Activated B cell treated with CpG ODN at 0.5 μM for 24 hours (primary cell): ENCODE data around the gene DNAH3. TPM values are rescaled to one million over a fixed set of nuclear protein-coding genes. Genes with fewer than 3 reads are reported as not detected.

ENCODE experiments used
- ATAC-seq: fragments of 200-7000 bp; cut with Tn5 transposase; one replicate; pipeline ENCODE4 v1.10.0; 2021; ENCODE audit warnings: low read depth, mild to moderate bottlenecking, moderate library complexity
- CTCF ChIA-PET: fragments of 350-600 bp; sonication (Branson Sonifier 250); formaldehyde crosslinking; loops from one replicate; lab custom pipeline; 2021; ENCODE audit warnings: antibody characterized with exemption; lab: Charles Lee
- POLR2A ChIA-PET: fragments of 350-600 bp; sonication (Branson Sonifier 250); formaldehyde crosslinking; loops from one replicate; lab custom pipeline; 2021; ENCODE audit warnings: antibody characterized with exemption; lab: Charles Lee
- DNase-seq: peaks from one replicate; pipeline ENCODE4 v3.0.0; 2022
- H3K27ac Mint-ChIP-seq: one replicate; pipeline ENCODE4 v1.8.0; 2020; ENCODE audit warnings: mixed read lengths
- H3K27me3 Mint-ChIP-seq: one replicate; pipeline ENCODE4 v1.8.0; 2021; ENCODE audit warnings: mixed read lengths
- H3K36me3 Mint-ChIP-seq: one replicate; pipeline ENCODE4 v1.8.0; 2021; ENCODE audit warnings: low read depth, mixed read lengths
- H3K4me1 Mint-ChIP-seq: one replicate; pipeline ENCODE4 v1.8.0; 2021; ENCODE audit warnings: mixed read lengths
- H3K4me3 Mint-ChIP-seq: one replicate; pipeline ENCODE4 v1.8.0; 2020; ENCODE audit warnings: mild to moderate bottlenecking, mixed read lengths
- H3K9me3 Mint-ChIP-seq: one replicate; pipeline ENCODE4 v1.8.0; 2020; ENCODE audit warnings: mixed read lengths
- intact Hi-C: fragments of 100-400 bp; cut with micrococcal nuclease; formaldehyde crosslinking; loops from one replicate; pipeline ENCODE4 v1.15.1; 2024
- total RNA-seq: library from RNA; stranded (reverse); gene quantifications from 2 replicates; pipeline ENCODE4 v1.2.3, GENCODE V29; 2022
- TF ChIP-seq, protein P1 (sequence below): fragments of 200-600 bp; IDR thresholded peaks from one replicate; pipeline ENCODE4 v1.8.0; 2022; ENCODE audit warnings: antibody characterized with exemption, mild to moderate bottlenecking

Gene DNAH3
- total RNA-seq, 1 donor from 2014 or later, result not detected

DNA sequence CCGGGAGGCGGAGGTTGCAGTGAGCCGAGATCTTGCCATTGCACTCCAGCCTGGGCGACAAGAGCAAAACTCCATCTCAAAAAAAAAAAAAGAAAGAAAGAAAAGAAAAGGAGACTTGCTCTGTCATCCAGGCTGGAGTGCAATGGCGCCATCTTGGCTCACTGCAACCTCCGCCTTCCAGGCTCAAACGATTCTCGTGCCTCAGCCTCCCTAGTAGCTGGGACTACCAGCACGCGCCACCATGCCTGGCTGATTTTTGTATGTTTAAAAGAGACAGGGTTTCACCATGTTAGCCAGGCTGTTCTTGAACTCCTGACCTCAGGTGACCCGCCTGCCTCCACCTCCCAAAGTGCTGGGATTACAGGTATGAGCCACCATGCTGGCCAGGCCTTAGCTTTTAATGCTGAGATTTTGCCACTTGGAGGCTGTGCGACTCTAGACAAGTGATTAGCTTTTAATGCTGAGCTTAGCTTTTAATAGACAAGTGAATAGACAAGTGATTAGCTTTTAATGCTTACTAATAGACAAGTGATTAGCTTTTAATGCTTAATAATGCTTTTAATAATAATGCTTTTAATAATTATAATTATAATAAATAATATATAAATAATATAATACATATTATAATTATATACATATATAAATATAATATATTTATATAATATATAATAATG is 17.4 kb upstream of the DNAH3 start:
- ChIA-PET POLR2A (no interaction called here), CTCF (no interaction called here)
- no peak for ATAC-seq
- H3K27ac Mint-ChIP-seq, result no peak overlapping the region
- TF ChIP-seq, protein P1, sequence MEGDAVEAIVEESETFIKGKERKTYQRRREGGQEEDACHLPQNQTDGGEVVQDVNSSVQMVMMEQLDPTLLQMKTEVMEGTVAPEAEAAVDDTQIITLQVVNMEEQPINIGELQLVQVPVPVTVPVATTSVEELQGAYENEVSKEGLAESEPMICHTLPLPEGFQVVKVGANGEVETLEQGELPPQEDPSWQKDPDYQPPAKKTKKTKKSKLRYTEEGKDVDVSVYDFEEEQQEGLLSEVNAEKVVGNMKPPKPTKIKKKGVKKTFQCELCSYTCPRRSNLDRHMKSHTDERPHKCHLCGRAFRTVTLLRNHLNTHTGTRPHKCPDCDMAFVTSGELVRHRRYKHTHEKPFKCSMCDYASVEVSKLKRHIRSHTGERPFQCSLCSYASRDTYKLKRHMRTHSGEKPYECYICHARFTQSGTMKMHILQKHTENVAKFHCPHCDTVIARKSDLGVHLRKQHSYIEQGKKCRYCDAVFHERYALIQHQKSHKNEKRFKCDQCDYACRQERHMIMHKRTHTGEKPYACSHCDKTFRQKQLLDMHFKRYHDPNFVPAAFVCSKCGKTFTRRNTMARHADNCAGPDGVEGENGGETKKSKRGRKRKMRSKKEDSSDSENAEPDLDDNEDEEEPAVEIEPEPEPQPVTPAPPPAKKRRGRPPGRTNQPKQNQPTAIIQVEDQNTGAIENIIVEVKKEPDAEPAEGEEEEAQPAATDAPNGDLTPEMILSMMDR, result no peak
- H3K4me3 Mint-ChIP-seq, result no peak overlapping the region
- H3K36me3 Mint-ChIP-seq, result peaks cover 54% of the 10 kb centered on the region
- intact Hi-C loops, result loop anchor here (2.0 kb wide), 1 partner anchor 15 kb away; no protein-coding TSS in a partner anchor
- no peaks in the 10 kb centered on the region for H3K27me3 Mint-ChIP-seq
- peaks cover 2% of the 10 kb centered on the region for H3K4me1 Mint-ChIP-seq
- no peak for DNase-seq
- H3K9me3 Mint-ChIP-seq, result no peaks in the 10 kb centered on the region

DNA sequence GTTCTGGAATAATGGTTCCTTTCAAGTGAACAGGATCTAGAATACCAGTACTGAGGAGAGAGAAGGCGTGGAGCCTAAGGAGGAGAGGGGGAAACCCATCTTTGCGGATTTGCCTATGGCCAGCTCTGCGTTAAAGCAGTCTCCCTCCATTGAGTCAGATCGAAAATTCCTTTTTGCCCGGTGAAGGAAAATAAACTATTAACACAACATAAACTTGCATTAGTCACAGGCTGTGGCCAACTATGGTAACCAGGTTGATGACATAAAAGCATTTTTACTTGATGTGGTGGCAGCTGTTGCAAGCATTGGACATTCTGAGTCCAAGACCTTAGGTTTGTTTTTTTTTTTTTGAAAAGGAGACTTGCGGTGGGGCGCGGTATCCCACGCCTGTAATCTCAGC is 16.7 kb upstream of the DNAH3 start:
- ATAC-seq, result no peak
- H3K36me3 Mint-ChIP-seq, result peaks cover 52% of the 10 kb centered on the region
- TF ChIP-seq, protein P1, result no peak
- DNase-seq, result no peak
- H3K9me3 Mint-ChIP-seq, result no peaks in the 10 kb centered on the region
- no peaks in the 10 kb centered on the region for H3K27me3 Mint-ChIP-seq
- H3K4me3 Mint-ChIP-seq, result no peak overlapping the region
- H3K27ac Mint-ChIP-seq, result no peak overlapping the region
- POLR2A ChIA-PET, result no interaction called here
- H3K4me1 Mint-ChIP-seq, result peaks cover 2% of the 10 kb centered on the region
- CTCF ChIA-PET, result no interaction called here
- intact Hi-C loops, result loop anchor here (2.0 kb wide), 1 partner anchor 15 kb away; no protein-coding TSS in a partner anchor

DNA sequence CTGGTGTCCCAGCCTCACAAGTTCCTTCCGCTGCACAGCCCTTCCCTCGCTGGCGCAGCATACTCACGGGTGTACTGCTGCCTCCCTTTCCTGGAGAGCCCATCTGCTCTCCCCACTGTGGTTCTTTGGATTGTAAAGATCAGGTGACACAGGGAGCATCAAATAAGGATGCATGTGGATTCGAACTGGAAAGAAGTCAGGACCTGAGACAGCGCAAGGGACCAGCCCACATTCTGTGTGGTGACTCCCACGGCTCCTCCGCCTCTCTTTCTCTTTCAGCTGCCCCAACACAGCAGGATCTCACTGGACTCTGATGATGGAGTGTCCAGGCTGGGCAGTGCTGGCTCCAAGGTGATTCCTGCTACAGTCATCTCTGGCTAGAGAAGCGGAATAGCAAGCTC is 15.9 kb upstream of the DNAH3 start:
- POLR2A ChIA-PET, result no interaction called here
- Mint-ChIP-seq H3K9me3 (no peaks in the 10 kb centered on the region), H3K27ac (no peak overlapping the region), H3K27me3 (no peaks in the 10 kb centered on the region), H3K36me3 (peaks cover 53% of the 10 kb centered on the region), H3K4me3 (no peak overlapping the region), H3K4me1 (peaks cover 2% of the 10 kb centered on the region)
- TF ChIP-seq, protein P1, result no peak
- intact Hi-C loops, result loop anchor here (2.0 kb wide), 1 partner anchor 14 kb away; no protein-coding TSS in a partner anchor
- DNase-seq, result no peak
- CTCF ChIA-PET, result no interaction called here
- no peak for ATAC-seq

DNA sequence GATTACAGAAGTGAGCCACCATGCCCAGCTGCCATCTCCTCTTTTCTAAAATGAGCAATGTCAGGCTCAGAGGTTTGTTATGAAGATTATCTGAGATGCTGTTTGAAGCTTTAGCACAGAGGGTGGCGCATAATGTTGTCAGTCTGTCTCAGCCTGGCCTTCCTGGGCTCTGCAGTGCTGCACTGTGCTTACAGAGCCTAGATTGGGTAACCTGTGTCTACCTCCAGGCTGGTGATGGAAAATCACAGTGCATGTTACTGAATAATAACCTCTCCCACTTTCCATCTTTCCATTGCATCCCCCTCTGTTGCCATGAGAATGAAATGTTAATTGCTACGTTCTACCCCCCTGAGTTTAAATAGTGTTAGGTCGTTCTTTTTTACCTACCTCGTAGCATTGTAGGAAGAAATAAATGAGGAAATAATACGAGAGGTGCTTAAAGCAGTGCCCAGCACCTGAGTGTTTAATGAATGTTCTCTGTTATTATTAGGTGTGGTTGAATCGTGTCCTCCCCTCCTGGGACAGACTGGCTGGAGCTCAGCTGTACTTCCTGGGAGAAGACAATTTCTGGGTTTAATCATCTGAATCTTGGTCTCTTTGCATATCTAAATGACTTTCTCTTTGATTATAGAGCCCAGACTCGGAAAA is 14.0 kb upstream of the DNAH3 start:
- H3K27me3 Mint-ChIP-seq, result no peaks in the 10 kb centered on the region
- ChIA-PET CTCF (no interaction called here), POLR2A (no interaction called here)
- DNase-seq (no peak), ATAC-seq (no peak)
- H3K9me3 Mint-ChIP-seq, result no peaks in the 10 kb centered on the region
- peaks cover 8% of the 10 kb centered on the region for H3K4me1 Mint-ChIP-seq
- peaks cover 45% of the 10 kb centered on the region for H3K36me3 Mint-ChIP-seq
- TF ChIP-seq, protein P1, result no peak
- intact Hi-C loops, result no loop called here
- no peak overlapping the region for H3K27ac Mint-ChIP-seq
- H3K4me3 Mint-ChIP-seq, result no peak overlapping the region

DNA sequence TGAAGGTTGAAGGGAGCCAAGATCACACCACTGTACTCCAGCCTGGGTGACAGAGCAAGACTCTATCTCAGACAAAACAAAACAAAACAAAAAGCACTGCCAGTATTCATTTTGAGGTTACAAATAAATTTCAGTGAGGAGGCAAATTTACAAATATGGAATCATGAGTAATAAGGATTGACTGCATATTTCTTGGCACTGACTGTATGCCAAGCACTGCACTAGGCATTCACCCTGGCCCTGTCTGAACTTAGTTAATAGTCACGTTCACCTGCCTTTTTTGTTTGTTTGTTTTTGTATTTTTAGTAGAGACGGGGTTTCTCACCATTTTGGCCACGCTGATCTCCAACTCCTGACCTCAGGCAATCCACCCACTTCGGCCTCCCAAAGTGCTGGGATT is 12.9 kb upstream of the DNAH3 start:
- TF ChIP-seq, protein P1, result no peak
- Mint-ChIP-seq H3K36me3 (peaks cover 45% of the 10 kb centered on the region), H3K27ac (no peak overlapping the region), H3K9me3 (no peaks in the 10 kb centered on the region), H3K4me3 (no peak overlapping the region), H3K27me3 (no peaks in the 10 kb centered on the region), H3K4me1 (peaks cover 9% of the 10 kb centered on the region)
- DNase-seq (no peak), ATAC-seq (no peak)
- POLR2A ChIA-PET, result no interaction called here
- CTCF ChIA-PET, result no interaction called here
- intact Hi-C loops, result no loop called here
